SK-N-SH (cell line): ENCODE results near the gene CYP46A1. TPM values are rescaled to one million over a fixed set of nuclear protein-coding genes. Genes with fewer than 3 reads are reported as not detected.

Source experiments
- CTCF ChIA-PET: fragments of 300-600, 350-600 bp; formaldehyde crosslinking; extraction: SDS; loops from one replicate; lab custom pipeline; 2021; lab: Yijun Ruan, JAX
- POLR2A ChIA-PET: fragments of 350-600 bp; sonication (Branson Sonifier 250); formaldehyde crosslinking; extraction: SDS; loops from one replicate; lab custom pipeline; 2020; ENCODE audit warnings: antibody characterized with exemption, inconsistent platforms; lab: Yijun Ruan, JAX
- DNase-seq: peaks from one replicate; pipeline ENCODE4 v3.0.0; 2012
- H2AFZ ChIP-seq: fragments of 200-600 bp; sonication (generic); 2 replicates; pipeline ENCODE4 v1.8.1; 2016; ENCODE audit warnings: antibody characterized with exemption, mild to moderate bottlenecking, low read depth
- H3F3A ChIP-seq: fragments of 200-600 bp; sonication (generic); replicated peaks from 2 replicates; pipeline ENCODE3; 2016; ENCODE audit warnings: antibody characterized with exemption, mild to moderate bottlenecking; ENCODE audit not compliant: insufficient read depth
- H3K27ac ChIP-seq, 2 experiments: fragments of 200-500 bp in 1 of 2; fragments of 200-600 bp in 1 of 2; sonication (Bioruptor generic) in 1 of 2; sonication (generic), shearing (Covaris generic) in 1 of 2; 2 replicates each; pipeline versions ENCODE4 v1.5.1 to v1.6.1; 2014 to 2016; ENCODE audit warnings: low read depth in 2 of 2, inconsistent platforms in 1 of 2, low read length in 1 of 2, mild to moderate bottlenecking in 1 of 2, mixed read lengths in 1 of 2
- H3K27me3 ChIP-seq: fragments of 200-600 bp; sonication (generic), shearing (Covaris generic); 2 replicates; pipeline ENCODE4 v1.6.1; 2016; ENCODE audit warnings: mixed run types; ENCODE audit not compliant: insufficient read depth
- H3K36me3 ChIP-seq, 2 experiments: fragments of 200-500 bp in 1 of 2; fragments of 200-600 bp in 1 of 2; sonication (Bioruptor generic) in 1 of 2; sonication (generic) in 1 of 2; replicated peaks in 1 of 2; 2 replicates each; pipeline versions ENCODE3 to v1.5.1; 2014 to 2016; ENCODE audit warnings: low read length in 1 of 2, mild to moderate bottlenecking in 1 of 2; ENCODE audit not compliant: insufficient read depth in 2 of 2, control insufficient read depth in 1 of 2
- H3K4me1 ChIP-seq, 2 experiments: fragments of 200-500 bp in 1 of 2; fragments of 200-600 bp in 1 of 2; sonication (Bioruptor generic) in 1 of 2; sonication (generic), shearing (Covaris generic) in 1 of 2; 2 replicates each; pipeline versions ENCODE4 v1.5.1 to v1.6.1; 2014 to 2016; ENCODE audit warnings: low read depth in 1 of 2, low read length in 1 of 2, mixed run types in 1 of 2; ENCODE audit not compliant: insufficient read depth in 2 of 2, control insufficient read depth in 1 of 2
- H3K4me2 ChIP-seq: fragments of 200-600 bp; sonication (generic), shearing (Covaris generic); 2 replicates; pipeline ENCODE4 v1.6.1; 2017; ENCODE audit warnings: mixed run types
- H3K4me3 ChIP-seq, 2 experiments: fragments of 200-500 bp in 1 of 2; fragments of 200-600 bp in 1 of 2; sonication (Bioruptor generic) in 1 of 2; sonication (generic), shearing (Covaris generic) in 1 of 2; 2 replicates each; pipeline versions ENCODE4 v1.5.1 to v1.8.1; 2014 to 2016; ENCODE audit warnings: low read depth in 2 of 2, inconsistent platforms in 1 of 2, low read length in 1 of 2, mild to moderate bottlenecking in 1 of 2, mixed read lengths in 1 of 2, moderate library complexity in 1 of 2
- H3K79me2 ChIP-seq: fragments of 200-600 bp; sonication (generic); 2 replicates; pipeline ENCODE4 v1.8.1; 2017; ENCODE audit warnings: mild to moderate bottlenecking; ENCODE audit not compliant: insufficient read depth
- H3K9ac ChIP-seq: fragments of 200-600 bp; sonication (generic); 2 replicates; pipeline ENCODE4 v1.6.1; 2017; ENCODE audit warnings: mixed run types
- H3K9me2 ChIP-seq: fragments of 200-600 bp; sonication (generic); 2 replicates; pipeline ENCODE4 v1.6.1; 2017; ENCODE audit warnings: mixed run types
- H3K9me3 ChIP-seq: fragments of 200-600 bp; sonication (generic); 2 replicates; pipeline ENCODE4 v1.6.1; 2017; ENCODE audit warnings: mixed run types, mild to moderate bottlenecking, moderate library complexity
- H4K20me1 ChIP-seq: fragments of 200-600 bp; sonication (generic); 2 replicates; pipeline ENCODE4 v1.6.1; 2017; ENCODE audit warnings: mild to moderate bottlenecking, mixed run types; ENCODE audit not compliant: insufficient read depth
- EZH2phosphoT487 ChIP-seq: fragments of 200-600 bp; sonication (generic); IDR thresholded peaks from 2 replicates; pipeline ENCODE4 v1.6.1; 2017; ENCODE audit warnings: low read depth, mixed run types, mild to moderate bottlenecking, antibody characterized with exemption, moderate library complexity, borderline replicate concordance
- FOXJ3 ChIP-seq: sonication (generic); formaldehyde crosslinking; IDR thresholded peaks from 2 replicates; pipeline ENCODE4 v1.5.1; 2020; ENCODE audit warnings: mild to moderate bottlenecking, missing genetic modification reagents
- MEF2A ChIP-seq: IDR thresholded peaks from 2 replicates; pipeline ENCODE4 v1.4.0; 2012; ENCODE audit warnings: low read depth, borderline replicate concordance
- MXI1 ChIP-seq: IDR thresholded peaks from 2 replicates; pipeline ENCODE4 v1.6.1; 2012; ENCODE audit warnings: mild to moderate bottlenecking, low read depth, low read length, improper control_type of control experiment
- RFX5 ChIP-seq: IDR thresholded peaks from 2 replicates; pipeline ENCODE4 v1.6.1; 2012; ENCODE audit warnings: mild to moderate bottlenecking, improper control_type of control experiment, low read length
- SMC3 ChIP-seq: IDR thresholded peaks from 2 replicates; pipeline ENCODE4 v1.6.1; 2012; ENCODE audit warnings: low read depth, low read length, improper control_type of control experiment
- TAF1 ChIP-seq: IDR thresholded peaks from 2 replicates; pipeline ENCODE4 v1.6.1; 2012; ENCODE audit warnings: low read depth, mild to moderate bottlenecking, low read length, moderate library complexity, borderline replicate concordance
- TCF12 ChIP-seq: IDR thresholded peaks from 2 replicates; pipeline ENCODE4 v1.4.0; 2012
- YY1 ChIP-seq: IDR thresholded peaks from 2 replicates; pipeline ENCODE4 v1.4.0; 2012; ENCODE audit warnings: low read depth, mild to moderate bottlenecking
- WGBS: methylation state at CpG from one replicate; pipeline ENCODE4 v1.1.6; 2017; ENCODE audit warnings: low lambda C conversion rate; 5-methylcytosine and 5-hydroxymethylcytosine counted together
- polyA plus RNA-seq, 3 experiments: library from polyadenylated mRNA; depleted of rRNA; stranded (reverse); fragments of >200 nt; gene quantifications; 2 replicates each; pipeline ENCODE4 v1.2.3, GENCODE V29; 2012
- TF ChIP-seq, protein P1 (sequence below): fragments of 150-350 bp; IDR thresholded peaks from 2 replicates; pipeline ENCODE4 v1.6.1; 2016; ENCODE audit warnings: mild to moderate bottlenecking, low read depth, low read length
- TF ChIP-seq, protein P2 (sequence below): IDR thresholded peaks from 2 replicates; pipeline ENCODE4 v1.6.1; 2012; ENCODE audit warnings: mild to moderate bottlenecking, low read depth, low read length, moderate library complexity
- TF ChIP-seq, protein P3 (sequence below): fragments of 150-350 bp; IDR thresholded peaks from 2 replicates; pipeline ENCODE4 v1.6.1; 2017; ENCODE audit warnings: antibody characterized with exemption, low read length, low read depth, borderline replicate concordance

Gene CYP46A1
- polyA plus RNA-seq, 1 of the 3 experiments (the other 2 are of a cell fraction): 0.30 TPM

DNA sequence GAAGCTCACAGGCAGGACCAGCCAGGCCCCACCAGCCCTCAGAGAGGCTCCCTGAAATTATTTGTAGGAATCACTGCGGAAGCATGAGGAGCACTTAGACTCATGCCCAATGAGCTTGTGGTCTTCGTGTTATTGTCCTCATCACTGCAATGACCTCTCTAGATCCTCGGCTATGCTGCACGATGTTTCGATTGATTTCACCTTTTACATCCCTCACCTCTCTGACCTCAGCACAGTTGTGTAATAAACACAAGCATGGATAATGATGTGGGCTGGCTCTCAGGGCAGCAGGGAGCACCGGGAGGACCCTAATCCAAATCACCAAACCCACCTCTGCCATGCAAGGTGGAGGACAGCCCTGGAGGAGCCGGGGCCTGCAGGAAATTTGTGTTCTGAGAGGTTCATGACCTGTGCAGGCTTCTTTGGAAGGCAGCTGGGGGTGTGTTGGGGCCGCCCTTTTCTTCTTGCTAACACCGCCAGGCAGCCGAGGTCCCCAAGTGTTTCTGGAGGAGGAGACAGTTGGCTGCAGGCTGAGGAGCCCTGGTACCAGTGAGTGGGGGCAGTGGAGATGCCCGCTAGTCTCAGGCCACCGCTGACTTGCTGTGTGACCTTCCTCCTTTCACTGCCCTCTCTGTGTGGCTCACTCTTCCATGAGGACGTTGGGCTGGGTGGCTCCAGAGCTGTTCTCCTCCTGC, 79.6 kb downstream of the CYP46A1 start:
- H3K27ac ChIP-seq: no peak overlapping the region
- TF ChIP-seq, protein P1, sequence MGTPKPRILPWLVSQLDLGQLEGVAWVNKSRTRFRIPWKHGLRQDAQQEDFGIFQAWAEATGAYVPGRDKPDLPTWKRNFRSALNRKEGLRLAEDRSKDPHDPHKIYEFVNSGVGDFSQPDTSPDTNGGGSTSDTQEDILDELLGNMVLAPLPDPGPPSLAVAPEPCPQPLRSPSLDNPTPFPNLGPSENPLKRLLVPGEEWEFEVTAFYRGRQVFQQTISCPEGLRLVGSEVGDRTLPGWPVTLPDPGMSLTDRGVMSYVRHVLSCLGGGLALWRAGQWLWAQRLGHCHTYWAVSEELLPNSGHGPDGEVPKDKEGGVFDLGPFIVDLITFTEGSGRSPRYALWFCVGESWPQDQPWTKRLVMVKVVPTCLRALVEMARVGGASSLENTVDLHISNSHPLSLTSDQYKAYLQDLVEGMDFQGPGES: no peak
- TF ChIP-seq EZH2phosphoT487: no peak
- TF ChIP-seq, protein P2, sequence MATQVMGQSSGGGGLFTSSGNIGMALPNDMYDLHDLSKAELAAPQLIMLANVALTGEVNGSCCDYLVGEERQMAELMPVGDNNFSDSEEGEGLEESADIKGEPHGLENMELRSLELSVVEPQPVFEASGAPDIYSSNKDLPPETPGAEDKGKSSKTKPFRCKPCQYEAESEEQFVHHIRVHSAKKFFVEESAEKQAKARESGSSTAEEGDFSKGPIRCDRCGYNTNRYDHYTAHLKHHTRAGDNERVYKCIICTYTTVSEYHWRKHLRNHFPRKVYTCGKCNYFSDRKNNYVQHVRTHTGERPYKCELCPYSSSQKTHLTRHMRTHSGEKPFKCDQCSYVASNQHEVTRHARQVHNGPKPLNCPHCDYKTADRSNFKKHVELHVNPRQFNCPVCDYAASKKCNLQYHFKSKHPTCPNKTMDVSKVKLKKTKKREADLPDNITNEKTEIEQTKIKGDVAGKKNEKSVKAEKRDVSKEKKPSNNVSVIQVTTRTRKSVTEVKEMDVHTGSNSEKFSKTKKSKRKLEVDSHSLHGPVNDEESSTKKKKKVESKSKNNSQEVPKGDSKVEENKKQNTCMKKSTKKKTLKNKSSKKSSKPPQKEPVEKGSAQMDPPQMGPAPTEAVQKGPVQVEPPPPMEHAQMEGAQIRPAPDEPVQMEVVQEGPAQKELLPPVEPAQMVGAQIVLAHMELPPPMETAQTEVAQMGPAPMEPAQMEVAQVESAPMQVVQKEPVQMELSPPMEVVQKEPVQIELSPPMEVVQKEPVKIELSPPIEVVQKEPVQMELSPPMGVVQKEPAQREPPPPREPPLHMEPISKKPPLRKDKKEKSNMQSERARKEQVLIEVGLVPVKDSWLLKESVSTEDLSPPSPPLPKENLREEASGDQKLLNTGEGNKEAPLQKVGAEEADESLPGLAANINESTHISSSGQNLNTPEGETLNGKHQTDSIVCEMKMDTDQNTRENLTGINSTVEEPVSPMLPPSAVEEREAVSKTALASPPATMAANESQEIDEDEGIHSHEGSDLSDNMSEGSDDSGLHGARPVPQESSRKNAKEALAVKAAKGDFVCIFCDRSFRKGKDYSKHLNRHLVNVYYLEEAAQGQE: no peak
- DNase-seq: no peak
- H3K9ac ChIP-seq: no peak overlapping the region
- no peaks in the 10 kb centered on the region for H3K79me2 ChIP-seq
- H3K9me2 ChIP-seq: no peaks in the 10 kb centered on the region
- no peaks in the 10 kb centered on the region for H3K27me3 ChIP-seq
- H3K4me2 ChIP-seq: no peak overlapping the region
- H3K36me3 ChIP-seq: no peaks in the 10 kb centered on the region
- no peaks in the 10 kb centered on the region for H3K9me3 ChIP-seq
- no peaks in the 10 kb centered on the region for H3F3A ChIP-seq
- H4K20me1 ChIP-seq: no peaks in the 10 kb centered on the region
- peaks cover 0 to 2% of the 10 kb centered on the region in 2 experiments; a peak in 1 of 4 replicates for H3K4me1 ChIP-seq
- 85% methylated on average over 13 of the region's 13 CpGs for WGBS
- ChIA-PET POLR2A (no interaction called here), CTCF (interaction anchor here (0.6 to 1.0 kb wide), 2 partner anchors 24 to 122 kb away, joined by 3 read pairs; no protein-coding TSS in a partner anchor)
- H2AFZ ChIP-seq: no peak overlapping the region
- H3K4me3 ChIP-seq: no peak overlapping the region

DNA sequence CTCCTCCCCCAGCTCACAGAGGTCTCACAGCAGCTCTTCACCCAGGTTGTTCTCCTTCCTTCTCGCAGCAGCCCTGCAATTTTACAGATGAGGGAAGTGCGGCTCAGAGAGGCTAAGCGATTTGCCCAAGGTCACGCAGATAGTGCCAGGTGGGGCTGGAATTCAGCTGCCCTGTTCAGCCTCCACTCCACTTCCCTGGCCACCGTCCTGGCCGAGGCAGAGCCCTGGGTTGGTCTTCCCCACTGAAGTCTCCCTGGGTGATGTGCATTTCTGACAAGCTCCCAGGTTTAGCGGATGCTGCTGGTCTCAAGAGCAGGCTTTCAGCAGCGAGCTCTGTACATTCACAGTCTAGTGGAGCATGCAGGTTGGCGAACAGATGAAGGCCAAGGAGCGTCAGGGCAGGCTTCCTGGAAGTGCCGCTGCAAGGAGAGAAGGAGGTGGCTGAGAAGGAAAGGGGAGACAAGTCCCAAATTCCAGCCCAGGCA, 80.2 kb downstream of the CYP46A1 start:
- Histone ChIP-seq H3K36me3 (no peaks in the 10 kb centered on the region), H3K9ac (no peak overlapping the region), H3K9me3 (no peaks in the 10 kb centered on the region), H3K4me2 (no peak overlapping the region), H3K27me3 (no peaks in the 10 kb centered on the region), H3K4me1 (no peaks in the 10 kb centered on the region; a peak in 1 of 4 replicates), H3K79me2 (no peaks in the 10 kb centered on the region), H3F3A (no peaks in the 10 kb centered on the region), H2AFZ (no peak overlapping the region), H3K27ac (no peak overlapping the region), H3K4me3 (no peak overlapping the region), H3K9me2 (no peaks in the 10 kb centered on the region), H4K20me1 (no peaks in the 10 kb centered on the region)
- WGBS: 81% methylated on average over 6 of the region's 11 CpGs
- CTCF ChIA-PET: interaction anchor here (0.6 to 1.0 kb wide), 3 partner anchors 25 to 121 kb away, joined by 3 read pairs; no protein-coding TSS in a partner anchor
- TF ChIP-seq, protein P3, sequence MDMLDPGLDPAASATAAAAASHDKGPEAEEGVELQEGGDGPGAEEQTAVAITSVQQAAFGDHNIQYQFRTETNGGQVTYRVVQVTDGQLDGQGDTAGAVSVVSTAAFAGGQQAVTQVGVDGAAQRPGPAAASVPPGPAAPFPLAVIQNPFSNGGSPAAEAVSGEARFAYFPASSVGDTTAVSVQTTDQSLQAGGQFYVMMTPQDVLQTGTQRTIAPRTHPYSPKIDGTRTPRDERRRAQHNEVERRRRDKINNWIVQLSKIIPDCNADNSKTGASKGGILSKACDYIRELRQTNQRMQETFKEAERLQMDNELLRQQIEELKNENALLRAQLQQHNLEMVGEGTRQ: no peak
- no peak for TF ChIP-seq MEF2A
- TF ChIP-seq TAF1: no peak
- no peak for TF ChIP-seq SMC3
- no peak for TF ChIP-seq YY1
- no peak for TF ChIP-seq TCF12
- no peak for TF ChIP-seq FOXJ3
- TF ChIP-seq RFX5: no peak
- no peak for TF ChIP-seq MXI1
- DNase-seq: no peak
- POLR2A ChIA-PET: no interaction called here
